ENCODE measurements around the gene ITSN1.

The ITSN1 gene

DNA sequence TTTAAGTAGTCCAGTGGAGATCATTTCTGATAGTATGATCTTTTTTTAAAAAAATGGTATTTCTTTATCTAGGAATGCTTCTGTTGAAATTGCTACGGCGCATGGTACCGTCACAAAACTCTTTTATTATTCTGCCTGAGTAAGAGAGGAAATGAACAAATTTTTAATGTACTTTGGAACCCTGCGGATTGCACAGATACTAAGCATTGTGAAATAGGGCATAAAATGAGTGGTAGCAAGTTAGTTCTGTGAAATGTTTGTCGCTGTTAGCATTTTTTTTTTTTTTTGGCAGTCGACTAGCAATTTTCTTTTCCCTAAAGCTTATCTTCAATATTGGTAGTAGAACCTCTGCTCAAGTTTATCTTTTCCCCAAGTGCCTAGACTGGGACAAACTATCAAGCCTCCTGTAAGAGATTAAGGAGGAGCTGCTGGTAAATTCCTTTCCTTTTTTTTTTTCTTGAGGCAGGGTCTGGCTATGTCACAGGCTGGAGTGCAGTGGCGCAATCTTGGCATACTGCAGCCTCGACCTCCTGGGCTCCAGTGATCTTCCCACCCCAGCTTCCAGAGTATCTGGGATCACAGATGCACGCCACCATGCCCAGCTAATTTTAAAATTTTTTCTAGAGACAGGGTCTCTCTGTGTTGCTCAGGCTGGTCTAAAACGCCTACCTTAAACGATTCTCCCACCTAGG, 2.2 kb downstream of the ITSN1 start:
- TF ChIP-seq, protein P1, sequence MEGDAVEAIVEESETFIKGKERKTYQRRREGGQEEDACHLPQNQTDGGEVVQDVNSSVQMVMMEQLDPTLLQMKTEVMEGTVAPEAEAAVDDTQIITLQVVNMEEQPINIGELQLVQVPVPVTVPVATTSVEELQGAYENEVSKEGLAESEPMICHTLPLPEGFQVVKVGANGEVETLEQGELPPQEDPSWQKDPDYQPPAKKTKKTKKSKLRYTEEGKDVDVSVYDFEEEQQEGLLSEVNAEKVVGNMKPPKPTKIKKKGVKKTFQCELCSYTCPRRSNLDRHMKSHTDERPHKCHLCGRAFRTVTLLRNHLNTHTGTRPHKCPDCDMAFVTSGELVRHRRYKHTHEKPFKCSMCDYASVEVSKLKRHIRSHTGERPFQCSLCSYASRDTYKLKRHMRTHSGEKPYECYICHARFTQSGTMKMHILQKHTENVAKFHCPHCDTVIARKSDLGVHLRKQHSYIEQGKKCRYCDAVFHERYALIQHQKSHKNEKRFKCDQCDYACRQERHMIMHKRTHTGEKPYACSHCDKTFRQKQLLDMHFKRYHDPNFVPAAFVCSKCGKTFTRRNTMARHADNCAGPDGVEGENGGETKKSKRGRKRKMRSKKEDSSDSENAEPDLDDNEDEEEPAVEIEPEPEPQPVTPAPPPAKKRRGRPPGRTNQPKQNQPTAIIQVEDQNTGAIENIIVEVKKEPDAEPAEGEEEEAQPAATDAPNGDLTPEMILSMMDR (IDR thresholded peaks at IDR 0.05; ENCODE audit: extremely low read depth, missing control alignments) = no peak
- no peak for DNase-seq (ENCODE audit: low spot score)

GRCh38 chr21:33645730-33646129, 3.4 kb downstream of the ITSN1 start:
- TF ChIP-seq, protein P1 (IDR thresholded peaks at IDR 0.05; ENCODE audit: extremely low read depth, missing control alignments) = no peak
- DNase-seq (ENCODE audit: low spot score) = no peak

DNA sequence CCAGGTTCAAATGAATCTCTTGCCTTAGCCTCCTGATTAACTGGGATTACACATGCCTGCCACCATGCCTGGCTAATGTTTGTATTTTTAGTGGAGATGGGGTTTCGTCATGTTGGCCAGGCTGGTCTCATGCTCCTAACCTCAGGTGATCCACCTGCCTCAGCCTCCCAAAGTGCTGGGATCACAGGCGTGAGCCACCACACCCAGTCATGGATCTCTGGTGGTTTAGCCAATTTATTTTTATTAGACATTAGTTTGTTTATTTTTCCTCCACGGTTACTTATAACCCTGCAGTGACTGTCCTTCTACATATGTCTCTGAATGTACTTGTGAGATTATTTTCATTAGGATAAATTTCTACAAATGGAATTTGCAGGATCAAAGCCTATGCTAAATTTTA, 5.3 kb downstream of the ITSN1 start:
- TF ChIP-seq, protein P1 (IDR thresholded peaks at IDR 0.05; ENCODE audit: extremely low read depth, missing control alignments) = no peak
- DNase-seq (ENCODE audit: low spot score) = no peak

- no peak for DNase-seq (ENCODE audit: low spot score)
- TF ChIP-seq, protein P1 (IDR thresholded peaks at IDR 0.05; ENCODE audit: extremely low read depth, missing control alignments) = no peak
Observed at GRCh38 chr21:33648555-33648954, 6.3 kb downstream of the ITSN1 start.

GRCh38 chr21:33650230-33650629, 7.9 kb downstream of the ITSN1 start:
- TF ChIP-seq, protein P1 (IDR thresholded peaks at IDR 0.05; ENCODE audit: extremely low read depth, missing control alignments) = no peak
- no peak for DNase-seq (ENCODE audit: low spot score)

DNA sequence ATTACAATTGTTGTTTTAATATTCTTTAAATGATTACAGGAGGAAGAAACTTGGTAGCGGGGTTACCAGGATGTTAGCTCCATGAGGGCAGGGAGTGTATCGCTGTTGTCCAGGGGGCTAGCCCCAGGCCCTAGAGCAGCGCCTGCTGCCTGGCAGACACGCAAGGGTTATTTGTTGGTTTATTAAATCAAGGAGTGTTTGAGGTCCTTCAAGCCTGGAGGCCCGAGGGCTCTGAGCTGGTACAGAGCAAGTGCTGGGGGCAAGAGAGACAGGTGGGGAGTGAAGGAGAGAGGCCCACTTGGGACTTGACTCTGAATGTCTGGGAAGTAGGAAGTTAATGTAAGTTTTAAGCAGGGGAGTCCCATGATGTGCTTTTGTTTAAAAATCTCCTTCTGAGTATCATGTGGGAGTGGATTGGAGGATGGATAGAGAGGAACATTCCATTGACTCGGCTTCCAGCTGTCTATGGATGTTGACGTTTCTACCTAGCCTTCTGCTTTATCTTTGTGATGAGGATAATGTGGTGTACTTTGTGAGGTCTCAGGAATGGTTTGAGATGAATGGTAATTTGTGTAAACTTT, 8.7 kb downstream of the ITSN1 start:
- DNase-seq (ENCODE audit: low spot score) = no peak
- TF ChIP-seq, protein P1 (IDR thresholded peaks at IDR 0.05; ENCODE audit: extremely low read depth, missing control alignments) = no peak

DNA sequence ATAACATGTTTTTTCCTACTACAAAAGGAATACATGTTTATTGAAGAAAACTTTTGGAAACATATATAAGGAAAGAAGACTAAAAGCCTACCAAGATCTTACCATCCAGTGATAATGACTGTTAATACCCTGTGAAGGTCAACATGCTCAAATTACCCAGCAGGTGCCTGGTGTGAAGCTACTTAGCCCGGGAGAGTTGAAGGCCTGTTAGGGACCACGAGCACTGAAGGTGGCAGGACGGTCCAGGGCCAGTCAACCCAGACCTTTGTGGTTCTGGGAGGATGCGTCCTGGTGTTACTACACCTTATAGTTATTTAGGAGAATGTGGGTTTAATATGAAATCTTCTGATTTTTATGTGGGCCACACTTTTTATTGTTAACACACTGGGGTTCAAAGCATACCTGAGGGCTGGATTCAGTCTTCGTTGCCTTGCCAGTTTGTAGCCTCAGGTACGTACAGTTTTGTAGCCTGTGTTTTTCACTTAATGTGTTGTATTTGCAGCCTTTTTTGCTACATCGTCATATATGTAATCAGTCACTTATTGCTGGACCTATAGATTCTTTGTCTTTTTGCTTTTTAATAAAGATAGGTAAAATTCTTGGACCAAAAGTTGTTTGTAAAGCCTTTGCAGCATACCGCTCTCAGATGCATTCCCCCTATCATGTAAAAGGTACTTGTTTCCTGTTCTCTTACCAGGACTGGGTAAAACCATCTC, 9.8 kb downstream of the ITSN1 start:
- TF ChIP-seq, protein P1 (IDR thresholded peaks at IDR 0.05; ENCODE audit: extremely low read depth, missing control alignments) = no peak

More for the DNA sequence above, 9.8 kb downstream of the ITSN1 start:
- no peak for DNase-seq (ENCODE audit: low spot score)

Data from GM20000 (cell line).